DOHH2 (cell line): ENCODE measurements around the gene MAP4K2.

ENCODE experiments used
- H3F3A ChIP-seq: fragments of 200-600 bp; sonication (generic), shearing (Covaris generic); 2 replicates; pipeline ENCODE4 v1.6.0; 2016; ENCODE audit warnings: antibody characterized with exemption, mild to moderate bottlenecking; ENCODE audit not compliant: control insufficient read depth, insufficient read depth
- H3K27ac ChIP-seq: fragments of 200-600 bp; sonication (generic); 2 replicates; pipeline ENCODE4 v1.5.1; 2014; ENCODE audit warnings: low read depth, mild to moderate bottlenecking, low read length, moderate library complexity
- H3K27me3 ChIP-seq: fragments of 200-600 bp; sonication (generic); 2 replicates; pipeline ENCODE4 v1.6.1; 2014; ENCODE audit warnings: mild to moderate bottlenecking, low read length, mixed read lengths; ENCODE audit not compliant: control insufficient read depth
- H3K36me3 ChIP-seq: fragments of 200-600 bp; sonication (generic); 2 replicates; pipeline ENCODE4 v1.6.1; 2014; ENCODE audit warnings: mild to moderate bottlenecking, low read length, moderate library complexity, mixed read lengths; ENCODE audit not compliant: control insufficient read depth
- H3K4me1 ChIP-seq: fragments of 200-600 bp; sonication (generic); 2 replicates; pipeline ENCODE4 v1.6.1; 2014; ENCODE audit warnings: mild to moderate bottlenecking, low read length, mixed read lengths; ENCODE audit not compliant: control insufficient read depth
- H3K4me2 ChIP-seq: fragments of 200-600 bp; sonication (generic); 2 replicates; pipeline ENCODE4 v1.6.0; 2014; ENCODE audit warnings: mild to moderate bottlenecking, low read length, moderate library complexity
- H3K4me3 ChIP-seq: fragments of 200-600 bp; sonication (generic); 2 replicates; pipeline ENCODE4 v1.5.1; 2014; ENCODE audit warnings: mild to moderate bottlenecking, low read length, mixed read lengths
- H3K79me2 ChIP-seq: fragments of 200-600 bp; sonication (generic); 2 replicates; pipeline ENCODE4 v1.6.1; 2014; ENCODE audit warnings: mild to moderate bottlenecking, low read length, mixed read lengths; ENCODE audit not compliant: control insufficient read depth
- H3K9me2 ChIP-seq: fragments of 200-600 bp; sonication (generic); replicated peaks from 2 replicates; pipeline ENCODE4 v1.6.1; 2014; ENCODE audit warnings: mild to moderate bottlenecking, low read length, mixed read lengths; ENCODE audit not compliant: control insufficient read depth
- H3K9me3 ChIP-seq: fragments of 200-600 bp; sonication (generic); 2 replicates; pipeline ENCODE4 v1.6.1; 2014; ENCODE audit warnings: antibody characterized with exemption, low read length, mixed read lengths; ENCODE audit not compliant: control insufficient read depth, insufficient read depth
- H4K20me1 ChIP-seq: fragments of 200-600 bp; sonication (generic); 2 replicates; pipeline ENCODE4 v1.6.0; 2014; ENCODE audit warnings: low read depth, mild to moderate bottlenecking, antibody characterized with exemption, low read length, moderate library complexity; ENCODE audit not compliant: control insufficient read depth, insufficient read depth
- CTCF ChIP-seq: fragments of 200-600 bp; sonication (generic); IDR thresholded peaks from one replicate; pipeline ENCODE4 v1.5.1; 2014; ENCODE audit warnings: antibody characterized with exemption, mild to moderate bottlenecking, low read depth, low read length; ENCODE audit not compliant: poor library complexity, severe bottlenecking
- EZH2phosphoT487 ChIP-seq: fragments of 200-600 bp; sonication (generic); IDR thresholded peaks from 2 replicates; pipeline ENCODE4 v1.6.1; 2017; ENCODE audit warnings: borderline replicate concordance, mild to moderate bottlenecking, antibody characterized with exemption, low read length, moderate library complexity, mixed read lengths

The MAP4K2 gene

GRCh38 chr11:64833509-64833908, 30.5 kb upstream of the MAP4K2 start:
- Histone ChIP-seq H3K79me2 (no peaks in the 10 kb centered on the region), H4K20me1 (no peaks in the 10 kb centered on the region), H3K4me1 (peaks cover 9% of the 10 kb centered on the region), H3K36me3 (no peaks in the 10 kb centered on the region), H3F3A (no peaks in the 10 kb centered on the region), H3K27me3 (no peaks in the 10 kb centered on the region), H3K4me2 (no peak overlapping the region), H3K27ac (no peak overlapping the region), H3K4me3 (no peak overlapping the region), H3K9me3 (no peaks in the 10 kb centered on the region), H3K9me2 (no peaks in the 10 kb centered on the region)
- TF ChIP-seq CTCF (no peak), EZH2phosphoT487 (no peak)

GRCh38 chr11:64833198-64833502, 30.1 kb upstream of the MAP4K2 start:
- no peaks in the 10 kb centered on the region for H3K9me2 ChIP-seq
- no peak overlapping the region for H3K4me3 ChIP-seq
- H3K27me3 ChIP-seq, result no peaks in the 10 kb centered on the region
- H3K4me1 ChIP-seq, result peaks cover 10% of the 10 kb centered on the region
- no peaks in the 10 kb centered on the region for H3K9me3 ChIP-seq
- H3K36me3 ChIP-seq, result no peaks in the 10 kb centered on the region
- no peaks in the 10 kb centered on the region for H3K79me2 ChIP-seq
- H3K27ac ChIP-seq, result no peak overlapping the region
- H4K20me1 ChIP-seq, result no peaks in the 10 kb centered on the region
- TF ChIP-seq CTCF (no peak), EZH2phosphoT487 (no peak)
- no peak overlapping the region for H3K4me2 ChIP-seq
- no peaks in the 10 kb centered on the region for H3F3A ChIP-seq

GRCh38 chr11:64832467-64833197, 29.6 kb upstream of the MAP4K2 start:
- Histone ChIP-seq H3K27ac (no peak overlapping the region), H3K9me3 (no peaks in the 10 kb centered on the region), H3K36me3 (no peaks in the 10 kb centered on the region), H4K20me1 (no peaks in the 10 kb centered on the region), H3K4me1 (peaks cover 10% of the 10 kb centered on the region), H3K9me2 (no peaks in the 10 kb centered on the region), H3F3A (no peaks in the 10 kb centered on the region), H3K79me2 (no peaks in the 10 kb centered on the region), H3K4me3 (no peak overlapping the region), H3K4me2 (no peak overlapping the region), H3K27me3 (no peaks in the 10 kb centered on the region)
- no peak for TF ChIP-seq EZH2phosphoT487

GRCh38 chr11:64831411-64831891, 28.4 kb upstream of the MAP4K2 start:
- Histone ChIP-seq H3K4me2 (no peak overlapping the region), H3F3A (no peaks in the 10 kb centered on the region), H3K4me3 (no peak overlapping the region), H3K27ac (no peak overlapping the region), H3K4me1 (peaks cover 10% of the 10 kb centered on the region), H3K79me2 (no peaks in the 10 kb centered on the region), H4K20me1 (no peaks in the 10 kb centered on the region), H3K9me2 (no peaks in the 10 kb centered on the region), H3K27me3 (no peaks in the 10 kb centered on the region), H3K9me3 (no peaks in the 10 kb centered on the region), H3K36me3 (no peaks in the 10 kb centered on the region)
- TF ChIP-seq CTCF, result no peak
- TF ChIP-seq EZH2phosphoT487, result no peak
